GM21619 (cell line): ENCODE measurements around the gene ZFP62.

Source experiments
- ATAC-seq: cut with Tn5 transposase; IDR thresholded peaks from one replicate; pipeline ENCODE4 v1.9.1; 2021; ENCODE audit not compliant: unreplicated experiment

ZFP62 gene

DNA sequence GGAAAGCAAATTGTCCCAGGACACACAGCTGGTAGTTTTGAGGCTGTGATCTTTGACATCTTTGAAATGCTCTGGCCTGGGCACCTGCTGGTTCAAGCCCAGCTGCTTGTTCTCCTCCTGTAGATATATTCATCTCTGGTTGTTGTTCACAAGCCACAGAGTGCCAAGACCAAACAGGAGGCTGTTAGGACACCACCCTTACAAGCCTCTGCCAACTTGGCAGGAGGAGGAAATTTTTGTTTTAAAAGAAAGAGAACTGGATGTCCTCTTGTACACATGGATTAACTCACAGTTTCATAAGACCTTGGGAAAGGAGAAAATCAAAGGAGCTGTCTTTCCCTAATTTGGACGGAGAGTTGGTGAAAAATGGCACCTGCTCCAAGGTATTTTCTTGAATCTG lies 8.5 kb upstream of the ZFP62 start:
- ATAC-seq: no peak

DNA sequence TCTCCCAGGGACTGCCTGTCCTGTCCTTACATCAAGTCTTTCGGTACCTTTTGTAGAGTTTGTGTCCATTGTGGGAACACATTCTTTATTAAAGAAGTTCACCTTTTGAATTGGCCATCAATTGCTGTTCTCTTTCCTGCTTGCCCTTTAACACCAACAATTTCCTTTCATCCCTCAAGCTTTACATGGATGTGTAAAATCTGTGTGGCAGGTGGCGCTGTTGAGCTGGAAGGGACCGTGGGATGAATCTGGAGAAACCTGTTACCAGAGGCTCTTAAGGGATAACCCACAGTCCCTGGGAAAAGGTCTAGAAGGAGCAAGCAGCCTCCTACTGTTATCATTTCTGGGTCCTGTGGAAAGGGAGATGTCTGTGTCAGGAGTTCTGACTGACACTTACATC lies 7.9 kb upstream of the ZFP62 start:
- no peak for ATAC-seq

DNA sequence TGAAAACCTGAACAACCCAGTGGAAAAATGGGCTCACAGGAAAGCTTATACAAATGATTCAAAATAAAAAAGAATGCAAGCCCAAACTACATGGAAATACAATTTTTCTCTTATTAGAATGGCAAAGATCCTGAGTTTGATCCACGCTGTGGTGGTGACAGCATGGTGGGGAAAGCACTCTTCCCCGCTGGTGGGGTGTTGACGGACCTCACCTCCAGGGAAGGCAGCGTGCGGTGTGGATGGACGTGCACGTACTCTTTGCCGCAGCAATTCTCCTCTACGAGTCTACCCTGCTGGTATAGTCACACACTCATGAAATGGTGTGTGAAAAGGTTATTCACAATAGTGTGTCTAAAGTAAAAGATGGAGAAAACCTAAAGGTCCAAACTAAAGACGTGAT lies 5.9 kb upstream of the ZFP62 start:
- ATAC-seq: no peak

DNA sequence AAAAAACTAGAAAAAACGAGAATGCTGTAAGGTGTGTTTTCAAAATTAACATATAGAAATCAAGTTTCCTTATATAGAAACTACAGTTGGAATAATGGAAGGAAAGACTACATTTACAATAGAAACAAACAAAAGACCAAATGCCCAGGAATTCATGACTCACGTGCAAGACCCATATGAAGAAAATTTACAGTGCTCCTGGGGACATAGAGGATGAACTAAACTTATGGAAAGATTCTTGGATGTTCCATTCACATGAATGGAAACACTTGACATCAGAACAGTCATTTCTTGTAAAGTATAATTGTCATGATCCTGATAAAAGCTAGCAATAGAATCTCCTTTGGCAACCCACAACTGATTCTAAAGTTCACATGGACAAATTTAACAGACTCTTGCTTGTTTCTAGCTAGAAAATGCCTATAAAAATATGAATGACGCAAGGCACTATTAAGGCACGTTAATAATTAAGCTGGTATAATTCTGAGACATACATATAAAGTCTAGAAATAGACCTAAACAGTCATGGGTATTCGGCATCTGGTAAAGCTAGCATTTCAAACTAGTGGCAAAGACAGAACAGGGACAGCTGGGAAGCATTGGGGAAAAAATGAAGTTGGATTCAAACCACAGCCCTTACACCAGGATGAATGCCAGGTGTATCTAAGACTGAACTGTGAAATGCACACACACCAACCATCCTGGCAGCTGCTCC lies 5.1 kb upstream of the ZFP62 start:
- no peak for ATAC-seq

DNA sequence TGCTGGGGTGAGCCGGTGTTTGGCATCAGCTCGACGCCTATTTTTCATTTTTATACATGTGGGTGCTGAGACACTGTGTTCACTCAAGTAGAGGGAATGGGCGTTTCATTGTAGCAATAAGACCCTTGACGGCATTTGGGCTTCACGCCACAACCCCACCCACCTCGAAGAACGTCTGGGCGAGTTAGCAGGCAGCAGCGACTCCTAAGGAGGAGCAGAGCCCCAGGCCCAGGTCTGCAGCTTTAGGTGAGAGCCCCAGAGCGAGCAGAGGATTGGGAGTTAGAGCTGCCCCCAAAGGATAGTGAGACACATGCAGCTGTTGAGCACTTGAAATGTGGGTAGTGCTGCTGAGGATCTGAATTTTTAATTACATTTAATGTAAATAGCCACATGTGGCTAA lies 1.6 kb upstream of the ZFP62 start:
- ATAC-seq: no peak

DNA sequence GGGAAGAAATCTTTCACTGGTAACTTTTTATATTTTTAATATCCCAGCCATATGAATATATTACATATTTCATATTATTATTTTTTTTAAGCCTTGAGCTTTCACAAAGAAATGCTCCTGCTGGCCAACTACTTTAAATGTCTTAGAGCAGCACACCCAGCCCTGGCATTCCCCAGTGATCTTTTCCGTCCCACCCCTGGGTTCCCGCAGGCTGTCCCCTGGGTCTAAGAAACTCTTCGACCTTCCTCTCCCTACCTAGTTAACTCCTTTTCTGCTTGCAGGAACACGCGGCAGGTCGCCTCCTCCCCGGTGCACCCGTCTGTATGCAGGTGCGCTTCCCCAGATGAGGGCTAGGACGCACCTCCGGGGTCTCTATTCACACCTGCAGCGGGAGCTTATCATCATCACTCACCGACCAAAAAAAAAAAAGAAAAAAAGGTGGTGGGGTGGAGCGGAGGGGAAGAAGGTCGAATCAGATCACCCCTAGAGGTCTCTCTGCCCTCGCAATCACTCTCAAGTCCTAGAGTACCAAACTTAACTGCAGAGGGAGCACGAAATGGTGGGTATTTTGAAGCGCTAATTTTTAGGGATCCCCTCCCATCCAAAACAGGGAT lies 696 bp downstream of the ZFP62 start:
- ATAC-seq: peak; percentile 49

DNA sequence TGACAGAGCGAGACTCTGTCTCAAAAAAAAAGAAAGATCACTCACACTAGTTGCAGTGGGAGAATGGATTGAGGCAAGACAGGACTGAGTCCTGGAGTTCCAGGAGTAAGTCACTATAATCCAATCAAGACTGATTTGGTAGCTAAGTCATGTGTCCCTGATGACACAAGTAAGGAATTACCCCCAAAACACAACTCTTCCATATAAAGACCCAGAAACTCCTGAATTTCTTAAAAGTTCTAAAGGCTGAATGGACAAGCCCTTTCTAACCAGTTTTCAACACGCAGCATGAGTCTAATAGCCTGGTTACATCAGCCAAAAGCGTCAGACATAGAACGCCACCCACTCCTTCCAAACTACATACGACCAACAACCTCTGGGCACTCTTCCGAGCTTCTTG lies 2.5 kb downstream of the ZFP62 start:
- no peak for ATAC-seq

DNA sequence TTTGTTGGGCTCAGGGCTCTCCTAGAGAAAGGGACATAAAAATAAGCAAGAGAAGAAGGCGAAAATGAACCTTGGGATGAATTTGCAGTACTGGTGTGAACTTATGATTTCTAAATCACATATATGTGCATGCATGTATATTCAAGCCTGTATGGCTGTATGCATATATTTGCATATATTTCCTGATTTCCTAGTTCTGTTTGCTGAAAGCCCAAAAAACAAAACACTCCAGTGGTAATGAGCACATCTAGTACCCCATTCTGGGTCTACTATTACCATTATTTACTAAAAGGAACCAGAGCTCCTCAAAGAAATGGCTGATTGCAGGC lies 7.3 kb downstream of the ZFP62 start:
- no peak for ATAC-seq

DNA sequence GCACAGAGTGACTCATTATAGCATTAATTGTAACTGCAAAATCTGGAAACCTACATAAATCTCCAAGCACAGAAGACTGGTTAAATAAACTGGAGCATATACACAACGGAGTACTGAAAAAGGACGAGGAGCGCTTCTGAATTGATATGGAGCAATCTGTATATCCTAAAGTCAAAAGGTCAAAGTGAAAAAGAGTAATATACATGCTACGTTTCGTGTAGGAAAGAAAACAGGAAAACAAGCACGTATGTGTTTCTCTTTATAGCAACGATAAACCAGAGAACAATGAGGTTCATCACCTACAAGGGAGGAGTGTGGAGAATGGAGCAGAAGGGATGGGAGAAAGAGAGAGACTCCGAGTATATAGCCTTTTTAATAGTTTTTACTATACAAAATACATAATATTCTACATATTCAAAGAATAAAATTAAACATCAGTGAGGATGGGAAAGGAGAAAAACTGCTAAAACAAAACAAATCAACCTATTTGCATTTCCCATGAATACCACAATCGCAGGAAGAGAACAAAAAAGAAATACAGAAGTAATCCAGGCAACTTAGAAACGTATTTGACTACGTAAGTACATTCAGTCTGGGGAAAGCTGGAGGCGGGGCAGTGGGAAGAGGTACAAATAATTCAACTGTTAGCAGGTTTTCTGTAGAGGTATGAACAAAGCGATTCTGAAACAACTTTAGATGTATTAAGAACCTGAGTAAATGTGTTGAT lies 7.8 kb downstream of the ZFP62 start:
- no peak for ATAC-seq

DNA sequence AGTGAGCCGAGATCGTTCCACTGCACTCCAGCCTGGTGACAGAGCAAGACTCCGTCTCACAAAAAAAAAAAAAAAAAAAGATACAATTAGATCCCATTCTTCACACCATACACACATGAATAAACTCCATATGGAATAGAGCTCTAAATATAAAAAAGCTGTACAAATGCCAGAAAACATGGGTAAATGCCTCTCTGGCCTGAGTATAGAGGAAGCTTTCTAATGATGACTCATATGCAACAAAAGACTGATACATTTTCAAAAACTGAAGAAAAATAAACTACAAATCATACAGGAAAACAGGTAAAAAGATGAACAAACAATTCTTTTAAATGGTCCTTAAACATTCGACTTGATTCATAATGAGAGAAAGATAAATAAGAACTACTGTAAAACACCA lies 8.6 kb downstream of the ZFP62 start:
- ATAC-seq: no peak

DNA sequence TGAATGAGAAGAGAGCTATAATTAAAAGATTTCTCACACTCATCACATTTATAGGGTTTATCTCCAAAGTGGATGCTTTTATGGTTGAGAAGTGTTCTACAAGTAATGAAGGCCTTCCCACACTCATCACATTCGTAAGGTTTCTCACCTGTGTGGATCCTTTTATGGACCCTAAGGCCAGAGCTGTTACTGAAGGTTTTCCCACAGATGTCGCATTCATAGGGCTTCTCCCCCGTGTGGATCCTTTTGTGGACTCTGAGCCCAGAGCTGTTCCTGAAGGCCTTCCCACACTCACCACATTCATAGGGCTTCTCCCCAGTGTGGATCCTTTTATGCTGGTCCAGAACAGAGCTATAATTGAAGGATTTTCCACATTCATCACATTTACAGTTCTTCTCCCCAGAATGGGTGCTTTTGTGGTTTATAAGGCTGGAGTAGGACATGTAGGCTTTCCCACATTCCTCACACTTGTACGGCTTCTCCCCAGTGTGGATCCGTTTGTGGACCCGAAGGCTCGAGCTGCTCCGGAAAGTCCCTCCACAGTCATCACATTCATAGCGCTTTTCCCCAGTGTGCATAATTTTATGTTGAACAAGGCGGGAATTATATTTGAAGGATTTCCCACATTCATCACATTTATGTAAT lies 10.5 kb downstream of the ZFP62 start:
- no peak for ATAC-seq

DNA sequence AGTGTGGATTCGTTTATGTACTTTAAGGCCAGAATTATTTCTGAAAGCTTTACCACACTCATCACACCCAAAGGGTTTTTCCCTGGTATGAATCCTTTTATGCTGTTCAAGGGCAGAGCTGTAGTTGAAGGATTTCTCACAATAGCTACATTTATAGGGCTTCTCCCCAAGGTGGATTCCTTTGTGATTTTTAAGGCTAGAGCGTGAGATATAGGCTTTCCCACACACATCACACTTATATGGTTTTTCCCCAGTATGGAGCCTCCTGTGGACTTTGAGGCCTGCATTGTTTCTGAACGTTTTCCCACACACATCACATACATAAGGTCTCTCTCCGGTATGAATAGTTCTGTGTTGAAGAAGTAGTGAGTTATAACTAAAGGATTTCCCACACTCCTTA lies 11.2 kb downstream of the ZFP62 start:
- no peak for ATAC-seq

DNA sequence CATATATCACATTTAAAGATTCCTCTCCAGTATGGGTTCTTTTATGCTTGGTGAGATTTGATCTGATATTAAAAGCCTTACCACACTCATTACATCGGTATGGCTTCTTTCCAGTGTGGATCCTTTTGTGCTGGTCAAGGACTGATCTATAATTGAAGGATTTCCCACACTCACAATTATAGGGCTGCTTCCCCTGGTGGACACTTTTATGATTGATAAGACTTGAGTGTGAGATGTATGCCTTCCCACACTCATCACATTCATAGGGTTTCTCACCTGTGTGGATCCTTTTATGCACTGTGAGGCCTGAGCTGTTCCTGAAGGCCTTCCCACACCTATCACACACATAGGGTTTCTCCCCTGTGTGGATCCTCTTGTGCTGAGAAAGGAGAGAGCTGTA lies 12.2 kb downstream of the ZFP62 start:
- no peak for ATAC-seq

DNA sequence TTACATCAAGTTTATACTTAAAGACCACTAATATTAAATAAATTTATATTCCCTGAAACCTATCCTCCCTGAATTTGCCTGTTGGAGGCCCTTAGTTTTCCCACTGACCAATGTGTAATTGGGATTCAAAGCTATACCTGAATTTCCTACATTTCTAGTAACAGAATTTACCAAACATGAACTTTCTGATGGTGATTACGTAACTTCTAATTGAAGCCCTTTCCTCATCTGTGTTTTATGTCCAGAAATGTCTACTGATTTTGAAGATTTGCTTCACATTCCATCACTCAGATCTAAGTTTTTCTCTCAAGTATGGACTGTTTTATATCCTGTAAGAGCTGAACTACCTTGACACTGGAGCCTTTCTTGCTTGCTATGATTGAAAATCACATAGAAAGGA lies 12.8 kb downstream of the ZFP62 start:
- ATAC-seq: no peak

DNA sequence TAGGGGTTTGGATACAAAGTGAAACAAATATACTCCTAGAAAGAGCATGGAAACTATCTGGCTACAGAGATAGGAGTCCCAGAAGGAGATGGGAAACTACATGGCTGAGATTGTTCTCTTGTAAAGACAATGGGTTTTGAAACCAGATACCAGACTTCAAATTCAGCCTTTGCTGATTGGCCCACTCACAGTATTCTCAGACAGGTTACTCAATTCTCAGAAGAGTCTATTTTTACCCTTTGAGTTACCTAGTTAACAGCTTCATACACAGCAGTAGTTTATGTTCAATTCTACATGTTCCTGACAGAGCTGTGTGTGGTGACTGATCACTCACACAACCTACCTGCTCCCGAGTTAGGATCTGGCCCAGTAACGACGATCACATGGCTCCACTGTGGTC lies 14.1 kb downstream of the ZFP62 start:
- ATAC-seq: no peak

DNA sequence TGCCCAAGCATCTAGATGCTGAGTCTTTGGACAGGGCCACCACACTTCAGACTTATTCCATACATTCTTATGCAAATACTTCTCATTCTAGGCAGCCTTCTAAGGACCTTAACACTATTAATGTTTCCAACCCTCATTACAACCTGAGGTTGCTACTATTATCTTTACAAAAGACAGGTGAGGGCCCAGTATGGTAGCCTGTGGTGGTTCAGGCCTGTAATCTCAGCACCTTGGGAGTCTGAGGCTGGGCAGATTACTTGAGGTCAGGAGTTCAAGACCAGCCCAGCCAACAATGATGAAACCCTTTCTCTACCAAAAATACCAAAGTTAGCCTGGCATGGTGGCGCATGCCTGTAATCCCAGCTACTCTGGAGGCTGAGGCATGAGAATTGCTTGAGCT lies 16.2 kb downstream of the ZFP62 start:
- ATAC-seq: no peak

DNA sequence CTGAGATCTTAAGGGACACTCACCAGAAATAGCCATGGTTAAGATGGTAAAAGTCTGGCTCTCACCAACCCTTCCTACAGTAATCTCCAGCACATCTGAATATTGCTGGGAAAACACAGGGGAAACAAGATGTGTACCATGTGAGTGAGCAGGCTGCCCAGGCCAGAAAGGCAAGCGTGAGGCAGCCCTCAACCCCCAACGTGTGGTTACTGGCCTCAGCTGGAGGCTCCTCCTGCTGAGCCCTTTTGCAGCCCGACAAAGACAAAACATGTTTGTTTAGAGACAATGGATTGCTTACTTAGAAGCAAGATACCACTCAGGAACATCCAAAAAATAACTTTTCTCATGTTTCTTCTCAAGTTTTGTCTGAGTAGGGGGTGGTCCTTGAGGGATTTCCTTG lies 16.6 kb downstream of the ZFP62 start:
- ATAC-seq: no peak

DNA sequence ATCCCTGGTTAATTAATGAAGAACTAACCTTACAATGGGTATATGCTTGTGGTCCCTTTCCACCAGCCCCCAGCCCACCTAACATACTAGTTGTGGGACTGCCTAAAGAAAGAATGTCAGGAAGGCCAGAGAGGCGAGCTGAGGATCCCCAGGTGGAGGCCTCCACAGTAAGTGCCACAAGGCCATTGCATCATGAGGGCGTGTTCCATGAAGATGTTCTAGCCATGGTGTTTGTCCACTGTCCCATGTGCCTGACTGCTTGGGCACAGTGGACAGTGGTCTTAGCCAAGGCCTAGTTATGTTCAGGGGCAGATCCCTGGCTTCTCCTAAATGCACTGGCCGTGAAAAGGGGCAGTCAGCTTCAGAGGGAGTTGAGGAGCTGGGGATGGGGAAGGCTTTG lies 21.1 kb downstream of the ZFP62 start:
- no peak for ATAC-seq

DNA sequence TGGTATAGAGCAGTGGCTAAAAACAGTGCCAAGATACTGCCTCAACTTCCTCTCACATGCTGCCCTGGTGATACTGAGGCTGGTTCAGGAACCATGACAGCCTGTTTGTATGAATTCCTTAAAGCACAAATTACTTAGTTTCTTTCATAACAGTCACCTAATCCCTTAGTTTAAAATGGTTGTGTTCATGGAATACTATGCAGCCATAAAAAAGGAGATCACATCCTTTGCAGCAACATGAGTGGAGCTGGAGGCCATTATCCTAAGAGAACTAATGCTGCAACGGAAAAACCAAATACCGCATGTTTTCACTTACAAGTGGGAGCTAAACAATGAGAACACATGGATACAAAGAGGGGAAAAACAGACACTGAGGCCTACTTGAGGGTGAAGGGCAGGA lies 21.8 kb downstream of the ZFP62 start:
- ATAC-seq: no peak

DNA sequence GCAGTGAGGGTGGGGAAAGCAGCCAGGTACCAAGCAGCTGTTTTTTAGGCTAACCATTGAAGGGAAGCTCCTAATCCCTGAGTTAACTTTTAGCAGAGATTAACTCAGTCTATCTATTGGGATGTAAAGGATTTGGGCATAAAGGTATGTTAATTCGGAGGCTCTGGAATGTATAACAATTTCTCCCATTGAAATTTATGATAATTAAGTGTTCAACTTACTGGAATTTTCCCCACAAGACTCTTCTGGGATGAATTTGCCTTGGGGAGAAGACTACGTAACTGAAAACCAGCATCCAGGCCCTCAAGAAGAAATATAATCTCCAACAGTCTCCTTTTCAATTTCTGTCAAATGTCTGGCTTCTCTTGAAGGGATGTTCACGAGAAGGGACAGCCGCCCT lies 23.6 kb downstream of the ZFP62 start:
- ATAC-seq: no peak

DNA sequence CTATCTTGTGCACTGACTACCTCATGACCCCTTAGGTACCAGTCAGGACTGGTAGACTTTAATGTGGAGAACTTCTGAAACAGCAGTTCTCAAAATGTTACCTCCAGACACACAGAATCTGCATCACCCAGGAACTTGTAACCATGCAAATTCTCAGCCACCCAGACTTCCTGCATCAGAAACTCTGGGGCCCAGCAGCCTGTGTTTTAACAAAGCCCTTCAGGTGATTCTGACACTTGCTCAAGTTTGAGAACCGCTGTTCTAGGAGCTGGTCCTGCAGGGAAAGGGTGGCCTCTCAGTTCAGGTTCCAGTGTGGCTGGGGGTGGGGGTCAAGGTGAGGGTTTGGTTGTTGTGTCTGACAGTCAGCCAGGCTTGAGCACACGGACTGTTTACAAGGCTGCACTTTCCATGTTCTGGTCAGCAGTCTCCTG lies 28.4 kb downstream of the ZFP62 start:
- ATAC-seq: peak; percentile 43
